Esophagus muscularis mucosa (tissue), 3 donors: ENCODE results near the gene MCM9.

ENCODE experiments used
- CTCF ChIP-seq, 3 experiments: fragments of 200-600 bp in 2 of 3; fragments of 450-650 bp in 1 of 3; sonication (generic) in 2 of 3; IDR thresholded peaks; one replicate each; pipeline ENCODE4 v1.5.1; 2017 to 2019; ENCODE audit warnings: antibody characterized with exemption in 3 of 3, mild to moderate bottlenecking in 2 of 3, moderate library complexity in 1 of 3
- POLR2A ChIP-seq: fragments of 450-650 bp; IDR thresholded peaks from one replicate; pipeline ENCODE4 v1.6.1; 2017; ENCODE audit warnings: antibody characterized with exemption, moderate library complexity, mild to moderate bottlenecking, low read depth

GRCh38 chr6:118886641-118887040 is 48.3 kb downstream of the MCM9 start:
- TF ChIP-seq CTCF (IDR thresholded peaks at IDR 0.05) (no peak), POLR2A (no peak)
